ENCODE measurements around the gene GPR68.
A peak's percentile ranks its signal among the peaks of the same experiment; 100 is the strongest.
"Not testable (repeated sequence)": the region's sequence is repeated elsewhere in the genome, so short reads cannot be mapped to it uniquely, and the experiment has no call there.

Gene GPR68

DNA sequence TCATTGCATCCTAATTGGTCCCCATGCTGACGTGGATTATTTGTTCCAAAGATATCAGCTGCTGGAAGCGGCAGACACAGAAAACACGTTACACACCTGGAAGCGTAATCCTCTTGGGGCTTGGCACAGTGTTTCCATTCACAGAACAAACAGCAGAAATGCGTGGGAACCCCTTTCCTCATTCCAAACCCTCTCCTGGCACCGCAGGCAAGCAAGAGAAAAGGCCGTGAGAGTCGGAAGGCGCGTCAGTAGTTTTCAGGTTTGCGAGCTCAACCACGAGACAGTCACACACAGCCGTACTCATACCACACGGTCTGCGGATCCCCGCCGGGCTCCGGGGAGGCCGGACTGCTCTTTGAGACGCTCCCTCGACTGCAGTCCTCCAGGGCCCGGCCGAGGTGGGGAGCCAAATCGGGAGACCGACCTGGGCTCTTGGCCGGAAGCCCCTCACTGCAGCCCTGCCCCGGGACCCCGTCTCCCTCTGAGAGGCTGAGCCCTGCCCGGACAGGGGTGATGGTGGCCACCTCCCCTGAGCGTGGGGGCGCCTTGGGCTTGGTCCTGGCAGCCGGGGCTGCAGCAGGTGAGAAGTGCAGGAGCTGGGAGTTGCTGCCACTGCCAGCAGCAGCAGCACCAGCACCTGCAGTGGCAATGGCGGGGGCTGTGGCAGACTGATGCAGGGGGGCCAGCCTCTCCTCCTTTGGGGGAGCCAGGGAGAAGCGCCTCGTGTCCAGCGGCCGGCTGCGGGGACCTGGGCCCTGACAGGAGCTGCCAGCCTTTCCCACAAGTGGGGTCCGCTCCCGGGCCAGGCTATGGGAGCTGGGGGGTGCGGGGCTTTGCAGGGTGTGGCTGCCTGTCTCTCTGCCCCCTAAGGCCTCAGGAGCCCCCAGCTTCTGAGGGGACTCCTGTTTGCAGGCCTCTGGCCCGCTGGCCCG, 28.1 kb upstream of the GPR68 start:
- DNase-seq (ENCODE audit: low read depth), result no peak

DNA sequence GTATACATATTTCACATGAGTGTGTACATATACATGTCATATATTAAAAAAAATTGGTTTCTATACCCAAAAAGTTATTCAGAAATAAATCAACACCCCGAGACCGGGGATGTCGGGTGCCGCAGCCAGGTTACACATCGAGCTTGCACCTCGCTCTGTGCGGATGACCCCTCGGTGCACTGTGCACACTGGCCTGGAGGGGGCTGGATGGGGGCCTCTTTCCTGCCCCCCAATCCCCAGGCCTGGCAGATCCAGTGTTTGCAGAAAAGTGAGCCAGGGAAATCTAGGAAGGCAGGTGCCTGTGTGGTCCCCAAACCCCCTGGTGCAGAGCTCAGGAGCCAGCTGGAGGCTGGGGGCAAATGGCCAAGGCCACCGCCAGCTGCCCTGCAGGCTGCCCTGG, 27.1 kb upstream of the GPR68 start:
- no peak for DNase-seq (ENCODE audit: low read depth)

- DNase-seq (ENCODE audit: low read depth), result no peak
These were observed 26.1 kb upstream of the GPR68 start for GRCh38 chr14:91270619-91271018.

DNA sequence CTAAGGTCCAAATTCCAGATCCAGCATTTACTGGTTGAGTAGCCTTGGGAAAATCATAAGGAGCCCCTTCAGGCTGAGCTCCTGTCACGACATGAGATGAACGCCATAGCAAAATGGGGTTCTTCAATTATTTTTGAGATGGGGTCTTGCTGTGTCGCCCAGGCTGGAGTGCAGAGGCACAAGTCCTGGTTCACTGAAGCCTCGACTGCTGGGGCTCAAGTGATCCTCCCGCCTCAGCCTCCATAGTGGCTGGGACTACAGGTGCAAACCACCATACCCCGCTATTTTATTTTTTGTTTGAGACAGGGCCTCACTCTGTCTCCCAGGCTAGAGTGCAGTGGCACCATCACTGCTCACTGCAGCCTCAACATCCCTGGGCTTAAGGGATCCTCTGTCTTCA, 25.7 kb upstream of the GPR68 start:
- DNase-seq (ENCODE audit: low read depth), result no peak

- DNase-seq (ENCODE audit: low read depth), result peak; percentile 54
These were observed 24.8 kb upstream of the GPR68 start for GRCh38 chr14:91269076-91269991.

GRCh38 chr14:91267965-91268437, 23.5 kb upstream of the GPR68 start:
- DNase-seq (ENCODE audit: low read depth), result no peak

GRCh38 chr14:91266276-91266675, 21.8 kb upstream of the GPR68 start:
- DNase-seq (ENCODE audit: low read depth), result not testable (repeated sequence)

DNA sequence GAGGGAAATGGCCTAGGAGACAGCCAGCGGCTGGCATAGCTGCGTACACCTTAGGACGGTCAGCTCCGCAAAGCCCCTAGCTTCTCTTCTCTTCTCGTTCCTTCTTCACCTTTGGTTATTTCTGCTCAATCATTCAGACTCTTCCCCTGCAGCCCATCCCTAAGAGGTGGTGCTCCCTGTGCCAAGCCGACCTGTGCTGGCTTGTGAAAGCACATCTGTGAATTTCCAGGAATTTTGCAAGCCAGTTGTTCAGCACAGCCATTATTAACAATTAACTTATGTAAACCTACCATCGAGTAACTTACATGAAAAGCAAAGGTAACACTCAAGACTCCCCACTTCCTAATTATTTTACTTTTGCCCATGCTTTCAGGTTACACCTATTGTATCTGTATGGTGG, 20.9 kb upstream of the GPR68 start:
- DNase-seq (ENCODE audit: low read depth), result no peak

GRCh38 chr14:91264151-91265150, 19.9 kb upstream of the GPR68 start:
- no peak for DNase-seq (ENCODE audit: low read depth)

- no peak for DNase-seq (ENCODE audit: low read depth)
These were observed 18.8 kb upstream of the GPR68 start for GRCh38 chr14:91263329-91263728.

DNA sequence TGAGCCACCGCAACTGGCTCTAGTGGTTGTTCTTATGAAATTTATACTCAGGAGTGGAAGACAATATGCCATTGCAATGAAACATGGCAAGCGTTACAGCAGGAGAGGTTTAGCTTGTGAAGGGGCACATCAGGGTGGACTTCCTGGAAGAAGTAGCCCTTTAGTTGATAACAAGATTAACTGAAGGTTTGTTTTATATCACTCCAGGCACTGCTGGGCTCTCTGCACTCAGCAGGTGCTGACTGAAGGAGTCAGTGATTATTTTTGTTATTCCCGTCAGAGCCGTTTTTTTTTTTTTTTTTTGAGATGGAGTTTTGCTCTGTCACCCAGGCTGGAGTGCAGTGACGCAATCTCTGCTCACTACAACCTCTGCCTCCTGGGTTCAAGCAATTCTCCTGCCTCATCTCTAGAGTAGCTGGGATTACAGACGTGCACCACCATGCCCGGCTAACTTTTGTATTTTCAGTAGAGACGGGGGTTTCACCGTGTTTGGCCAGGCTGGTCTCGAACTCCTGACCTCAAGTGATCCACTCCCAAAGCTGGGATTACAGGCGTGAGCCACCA, 17.6 kb upstream of the GPR68 start:
- DNase-seq (ENCODE audit: low read depth), result no peak

GRCh38 chr14:91261115-91261514, 16.6 kb upstream of the GPR68 start:
- DNase-seq (ENCODE audit: low read depth), result no peak

DNA sequence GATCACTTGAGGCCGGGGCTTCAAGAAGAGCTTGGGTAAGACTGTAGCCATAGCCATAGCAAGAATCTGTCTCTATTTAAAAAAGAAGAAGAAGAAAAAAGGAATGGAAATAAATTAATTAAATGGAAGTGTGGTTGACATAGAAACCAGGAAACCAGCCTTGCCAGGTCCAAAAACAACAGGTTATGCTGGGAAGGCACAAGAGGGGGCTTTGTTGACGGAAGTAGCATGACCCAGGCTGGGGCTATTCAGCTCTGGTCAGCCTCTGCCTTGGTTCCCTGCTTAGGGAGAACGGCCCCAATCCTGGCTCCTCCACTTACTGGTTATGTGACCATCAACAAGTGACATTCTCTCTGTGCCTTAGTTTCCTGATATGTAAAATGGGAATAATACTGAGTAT, 14.4 kb upstream of the GPR68 start:
- no peak for DNase-seq (ENCODE audit: low read depth)

DNA sequence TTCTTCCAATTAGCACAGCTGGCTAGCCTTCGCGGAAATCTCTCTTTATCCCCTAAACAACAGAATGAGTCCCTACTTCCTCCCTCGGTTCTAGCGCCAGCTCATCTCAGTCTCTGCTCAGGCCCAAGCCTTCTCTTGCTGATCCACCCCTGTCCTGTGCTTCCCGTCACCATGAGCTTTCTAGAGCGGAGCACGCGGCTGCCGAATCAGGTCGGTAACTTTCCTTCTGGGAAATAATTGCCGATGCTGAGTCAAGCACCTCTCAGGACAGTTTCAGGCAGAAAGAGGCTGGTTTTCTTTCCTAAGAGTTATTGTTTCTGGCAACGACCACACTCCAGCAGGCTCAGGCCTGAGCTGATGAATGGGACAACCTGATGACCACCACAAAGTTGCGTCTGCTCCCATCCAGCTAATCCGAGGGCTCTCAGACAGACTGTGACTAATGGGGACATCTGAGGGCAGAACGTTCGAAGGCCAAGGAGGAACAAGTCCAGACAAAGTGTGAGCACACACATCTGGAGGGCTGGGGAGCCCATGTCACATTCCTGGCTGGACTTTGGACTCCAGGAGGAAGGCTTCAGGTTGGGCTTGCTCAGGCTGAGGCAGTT, 13.6 kb upstream of the GPR68 start:
- no peak for DNase-seq (ENCODE audit: low read depth)

GRCh38 chr14:91257328-91258010, 13.0 kb upstream of the GPR68 start:
- no peak for DNase-seq (ENCODE audit: low read depth)

- DNase-seq (ENCODE audit: low read depth), result no peak
These were observed 12.2 kb upstream of the GPR68 start for GRCh38 chr14:91256661-91257060.

DNA sequence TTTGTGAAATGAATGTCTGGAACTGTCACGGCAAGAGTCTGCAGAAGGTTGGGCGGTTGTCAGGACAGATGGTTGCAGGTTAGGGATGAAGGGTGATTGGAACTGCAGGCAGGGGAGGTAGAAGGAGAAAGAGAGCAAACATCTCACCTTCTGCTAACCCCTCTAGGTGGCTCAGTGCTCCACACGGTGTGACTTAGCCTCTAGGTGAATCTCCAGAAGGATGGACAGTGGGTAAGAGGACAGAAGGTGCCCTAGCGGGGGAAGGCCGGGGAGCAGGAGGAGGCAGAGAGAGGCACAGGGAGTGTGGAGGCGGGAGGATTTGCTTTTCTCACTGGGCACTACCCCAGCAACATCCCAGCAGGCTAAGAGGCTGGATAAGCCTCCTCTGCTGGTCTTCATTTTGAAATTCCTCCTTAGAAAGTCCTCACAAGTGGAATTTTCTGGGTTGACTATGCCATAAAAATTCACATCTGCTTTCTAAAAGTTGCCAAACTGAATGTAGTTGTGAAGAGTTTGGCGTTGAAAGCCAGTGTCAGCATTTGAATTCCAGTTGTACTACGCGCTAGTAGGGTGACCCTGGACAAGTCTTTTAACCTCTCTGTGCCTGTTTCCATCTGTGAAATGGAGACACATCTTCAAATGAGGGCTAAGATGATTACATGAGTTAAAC, 10.7 kb upstream of the GPR68 start:
- no peak for DNase-seq (ENCODE audit: low read depth)

DNA sequence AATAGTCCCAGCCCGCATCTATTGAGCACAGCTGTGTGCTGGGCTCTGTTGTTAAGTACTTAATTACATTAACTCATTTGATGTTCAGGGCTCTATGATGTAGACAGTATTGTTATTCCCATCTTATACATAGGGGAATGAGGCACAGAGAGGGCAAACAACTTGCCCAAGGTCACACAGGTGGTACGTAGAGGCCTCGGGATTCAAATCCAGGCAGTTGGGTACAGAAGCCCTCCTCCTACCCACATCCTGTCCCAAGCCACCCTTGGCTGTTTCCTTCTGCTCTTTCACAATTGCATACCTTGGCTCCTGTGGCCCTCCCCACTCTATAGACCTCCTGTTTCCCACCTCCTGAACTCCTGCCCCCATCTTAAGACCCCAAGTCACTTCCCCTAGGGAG, 10.0 kb upstream of the GPR68 start:
- DNase-seq (ENCODE audit: low read depth), result no peak

DNA sequence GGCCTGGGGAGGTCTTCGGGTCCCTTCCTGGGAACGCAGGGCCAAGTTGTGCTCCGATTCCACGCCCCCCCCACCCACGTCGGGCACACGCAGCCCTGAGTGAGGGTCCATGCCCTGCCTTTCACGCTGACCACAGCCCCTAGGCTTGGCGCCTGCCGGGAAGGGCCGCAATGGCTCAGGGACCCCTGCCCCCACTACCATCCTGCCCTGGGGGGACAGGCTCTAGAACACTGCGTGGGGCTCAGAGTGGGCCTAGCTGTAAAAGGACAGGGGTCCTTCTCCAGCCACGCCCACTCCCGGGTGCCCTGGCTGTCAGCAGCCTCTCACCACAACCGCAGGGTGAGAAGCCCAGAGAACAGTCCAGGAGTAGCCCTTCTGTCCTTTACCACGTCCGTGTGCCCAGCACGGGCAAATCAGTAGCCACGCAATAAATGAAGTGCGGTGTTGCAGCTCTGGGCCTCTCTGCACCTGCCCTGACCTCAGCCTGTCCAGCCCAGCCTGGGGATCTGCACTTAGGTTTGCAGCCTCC, 9.4 kb upstream of the GPR68 start:
- no peak for DNase-seq (ENCODE audit: low read depth)

Data from fibroblast of gingiva (primary cell).